Ishikawa (cell line): ENCODE results near the gene LCN2.

Experiments
- CEBPB ChIP-seq: IDR thresholded peaks from 2 replicates; pipeline ENCODE4 v1.6.1; 2012
- CREB1 ChIP-seq: IDR thresholded peaks from 2 replicates; pipeline ENCODE4 v1.6.1; 2012; ENCODE audit warnings: low read depth
- EGR1 ChIP-seq: IDR thresholded peaks from 2 replicates; pipeline ENCODE4 v1.6.1; 2012
- EP300 ChIP-seq: IDR thresholded peaks from 2 replicates; pipeline ENCODE4 v1.6.1; 2012; ENCODE audit warnings: borderline replicate concordance
- FOXM1 ChIP-seq: IDR thresholded peaks from 2 replicates; pipeline ENCODE4 v1.6.1; 2012; ENCODE audit warnings: low read depth, borderline replicate concordance
- MAX ChIP-seq: IDR thresholded peaks from 2 replicates; pipeline ENCODE4 v1.6.1; 2012
- NFIC ChIP-seq: IDR thresholded peaks from 2 replicates; pipeline ENCODE4 v1.6.1; 2012
- RAD21 ChIP-seq: IDR thresholded peaks from 2 replicates; pipeline ENCODE4 v1.6.1; 2012; ENCODE audit warnings: low read depth
- REST ChIP-seq: IDR thresholded peaks from 2 replicates; pipeline ENCODE4 v1.6.1; 2012; ENCODE audit warnings: low read depth, mild to moderate bottlenecking
- TAF1 ChIP-seq: IDR thresholded peaks from 2 replicates; pipeline ENCODE4 v1.6.1; 2012; ENCODE audit warnings: low read depth, mild to moderate bottlenecking
- TCF12 ChIP-seq: IDR thresholded peaks from 2 replicates; pipeline ENCODE4 v1.6.1; 2012; ENCODE audit warnings: low read depth
- TEAD4 ChIP-seq: IDR thresholded peaks from 2 replicates; pipeline ENCODE4 v1.6.1; 2012
- USF1 ChIP-seq: IDR thresholded peaks from 2 replicates; pipeline ENCODE4 v1.6.1; 2012
- YY1 ChIP-seq: IDR thresholded peaks from 2 replicates; pipeline ENCODE4 v1.6.1; 2012; ENCODE audit warnings: low read depth
- ZBTB7A ChIP-seq: IDR thresholded peaks from 2 replicates; pipeline ENCODE4 v1.6.1; 2012; ENCODE audit warnings: low read depth

The LCN2 gene

DNA sequence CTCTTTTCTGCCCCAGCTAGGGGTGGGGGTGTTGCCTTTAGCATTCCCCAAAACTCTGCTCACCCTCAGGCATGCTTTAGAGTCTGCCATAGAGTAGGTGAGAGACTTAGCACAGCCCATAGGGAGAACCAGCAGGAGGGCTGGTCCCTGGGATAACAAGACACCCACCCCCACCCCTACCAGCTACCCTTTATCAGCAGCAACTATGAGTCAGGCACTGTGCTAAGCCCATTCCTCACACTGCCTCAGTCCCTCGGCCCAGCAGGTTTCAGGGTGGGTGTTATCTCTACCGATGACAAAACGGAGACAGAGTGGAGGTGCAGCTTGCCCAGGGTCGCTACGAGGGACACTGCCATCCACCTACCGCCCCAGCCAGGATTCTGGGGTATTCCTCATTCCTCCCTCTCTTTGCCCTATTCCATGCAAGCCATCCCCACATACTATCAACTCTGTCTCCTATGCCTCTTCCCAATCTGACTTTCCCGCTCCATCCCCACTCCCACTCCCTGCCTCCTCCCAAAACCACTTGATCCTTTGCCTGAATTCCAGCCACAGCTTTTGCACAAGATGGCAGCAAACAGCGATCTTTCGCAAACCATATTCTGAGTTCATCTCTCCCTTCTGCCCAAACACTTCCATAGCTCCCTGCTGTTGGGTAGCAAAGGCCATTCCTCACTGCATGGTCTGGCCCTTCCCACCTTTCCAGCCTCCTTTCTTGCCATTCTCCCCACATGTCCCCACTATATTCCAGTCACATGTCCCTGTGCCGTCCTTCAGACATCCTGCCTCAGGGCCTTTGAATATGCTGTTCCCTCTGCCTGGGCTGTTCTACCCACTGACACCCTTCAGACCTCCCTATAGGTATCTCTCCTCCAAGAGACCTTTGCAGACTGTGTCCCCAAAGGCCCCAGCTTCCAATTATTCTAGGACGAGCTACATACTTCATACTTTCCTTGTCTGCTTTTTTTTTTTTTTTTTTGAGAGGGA lies 37.0 kb downstream of the LCN2 start:
- no peak for TF ChIP-seq FOXM1
- no peak for TF ChIP-seq EP300
- no peak for TF ChIP-seq ZBTB7A
- TF ChIP-seq CREB1 = no peak
- TF ChIP-seq RAD21 = no peak
- no peak for TF ChIP-seq TCF12
- TF ChIP-seq NFIC = no peak
- no peak for TF ChIP-seq TEAD4
- no peak for TF ChIP-seq CEBPB

GRCh38 chr9:128187361-128187760 lies 38.1 kb downstream of the LCN2 start:
- TF ChIP-seq FOXM1 = no peak
- no peak for TF ChIP-seq TAF1
- TF ChIP-seq MAX = no peak
- no peak for TF ChIP-seq ZBTB7A
- no peak for TF ChIP-seq CEBPB
- TF ChIP-seq EGR1 = no peak
- TF ChIP-seq REST = no peak
- TF ChIP-seq USF1 = no peak
- no peak for TF ChIP-seq TEAD4

DNA sequence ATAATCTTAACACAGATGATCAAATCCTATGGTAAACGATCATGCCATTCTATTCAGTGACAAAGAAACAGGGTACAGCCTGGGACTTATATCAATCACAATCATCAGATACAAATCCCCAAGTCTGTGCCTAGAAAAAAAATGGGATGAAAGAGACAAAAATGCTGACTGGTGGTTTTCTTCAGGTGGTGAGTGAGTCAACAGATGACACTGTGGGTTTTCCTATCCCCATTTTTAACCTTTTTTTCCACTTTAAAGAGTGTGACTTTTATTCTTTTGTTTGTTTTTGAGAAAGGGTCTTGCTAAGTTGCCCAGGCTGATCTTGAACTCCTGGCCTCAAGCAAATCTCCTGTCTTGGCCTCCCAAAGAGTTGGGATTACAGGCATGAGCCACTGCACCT lies 39.0 kb downstream of the LCN2 start:
- TF ChIP-seq TCF12 = no peak
- no peak for TF ChIP-seq CREB1
- TF ChIP-seq TEAD4 = no peak
- no peak for TF ChIP-seq EP300
- no peak for TF ChIP-seq NFIC
- TF ChIP-seq FOXM1 = no peak
- TF ChIP-seq EGR1 = no peak
- TF ChIP-seq ZBTB7A = no peak
- TF ChIP-seq YY1 = no peak
- TF ChIP-seq RAD21 = no peak
- no peak for TF ChIP-seq CEBPB
- TF ChIP-seq MAX = no peak
- no peak for TF ChIP-seq USF1
- no peak for TF ChIP-seq TAF1
- TF ChIP-seq REST = no peak

GRCh38 chr9:128190013-128190412 lies 40.8 kb downstream of the LCN2 start:
- no peak for TF ChIP-seq MAX
- no peak for TF ChIP-seq ZBTB7A
- no peak for TF ChIP-seq RAD21
- no peak for TF ChIP-seq TAF1
- TF ChIP-seq REST = no peak
- no peak for TF ChIP-seq CEBPB
- no peak for TF ChIP-seq TEAD4
